Suprapubic skin (tissue), 3 donors: ENCODE data around the gene SLC6A11.

Source experiments
- POLR2AphosphoS5 ChIP-seq, 3 donors: sonication (generic); formaldehyde crosslinking; IDR thresholded peaks; one replicate each; pipeline ENCODE4 v1.6.1; 2017; ENCODE audit warnings: antibody characterized with exemption in 3 of 3
- TF ChIP-seq, protein P1 (sequence below), 2 donors: fragments of 200-600 bp in 1 of 2; fragments of 450-650 bp in 1 of 2; sonication (generic) in 1 of 2; IDR thresholded peaks; one replicate each; pipeline ENCODE4 v1.5.1; 2016 to 2019; ENCODE audit warnings: antibody characterized with exemption in 2 of 2, mild to moderate bottlenecking in 1 of 2, moderate library complexity in 1 of 2

DNA sequence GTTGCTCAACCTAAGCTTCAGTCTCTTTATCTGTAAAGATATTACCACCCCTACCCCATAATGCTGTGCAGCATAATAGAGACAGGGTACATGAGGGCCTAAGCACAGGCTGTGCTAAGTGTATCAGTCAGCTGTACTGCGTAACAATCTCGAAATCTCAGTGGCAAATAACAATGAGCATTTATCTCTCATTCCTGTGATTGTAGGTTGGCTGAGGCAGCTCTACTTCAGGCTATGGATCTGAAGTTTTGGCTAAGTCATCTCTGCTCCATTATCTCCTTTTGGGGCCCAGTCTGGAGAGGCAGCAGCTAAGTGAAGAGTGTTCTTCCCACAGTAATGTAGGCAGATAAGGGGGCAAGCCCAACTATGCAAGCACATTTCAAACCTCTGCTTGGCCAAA, 7.1 kb upstream of the SLC6A11 start:
- TF ChIP-seq, protein P1, sequence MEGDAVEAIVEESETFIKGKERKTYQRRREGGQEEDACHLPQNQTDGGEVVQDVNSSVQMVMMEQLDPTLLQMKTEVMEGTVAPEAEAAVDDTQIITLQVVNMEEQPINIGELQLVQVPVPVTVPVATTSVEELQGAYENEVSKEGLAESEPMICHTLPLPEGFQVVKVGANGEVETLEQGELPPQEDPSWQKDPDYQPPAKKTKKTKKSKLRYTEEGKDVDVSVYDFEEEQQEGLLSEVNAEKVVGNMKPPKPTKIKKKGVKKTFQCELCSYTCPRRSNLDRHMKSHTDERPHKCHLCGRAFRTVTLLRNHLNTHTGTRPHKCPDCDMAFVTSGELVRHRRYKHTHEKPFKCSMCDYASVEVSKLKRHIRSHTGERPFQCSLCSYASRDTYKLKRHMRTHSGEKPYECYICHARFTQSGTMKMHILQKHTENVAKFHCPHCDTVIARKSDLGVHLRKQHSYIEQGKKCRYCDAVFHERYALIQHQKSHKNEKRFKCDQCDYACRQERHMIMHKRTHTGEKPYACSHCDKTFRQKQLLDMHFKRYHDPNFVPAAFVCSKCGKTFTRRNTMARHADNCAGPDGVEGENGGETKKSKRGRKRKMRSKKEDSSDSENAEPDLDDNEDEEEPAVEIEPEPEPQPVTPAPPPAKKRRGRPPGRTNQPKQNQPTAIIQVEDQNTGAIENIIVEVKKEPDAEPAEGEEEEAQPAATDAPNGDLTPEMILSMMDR (IDR thresholded peaks at IDR 0.05): no peak
- TF ChIP-seq POLR2AphosphoS5 (IDR thresholded peaks at IDR 0.05): no peak
